Fibroblast of skin of scalp (primary cell): ENCODE results near the gene CNPY3. TPM values are rescaled to one million over a fixed set of nuclear protein-coding genes. Genes with fewer than 3 reads are reported as not detected.
"Not testable (repeated sequence)": the region's sequence is repeated elsewhere in the genome, so short reads cannot be mapped to it uniquely, and the experiment has no call there.

Experiments used
- DNase-seq: peaks from one replicate; pipeline ENCODE4 v3.0.0-alpha.2; 2013
- polyA plus RNA-seq, 2 experiments: library from polyadenylated mRNA; unstranded; fragments of 120-200 nt; gene quantifications; one replicate each; pipeline ENCODE4 v1.2.1, GENCODE V29; 2013; ENCODE audit not compliant: insufficient read length in 2 of 2

Gene CNPY3
- 40.2 TPM for polyA plus RNA-seq (2013, experiment 1 of 2; ENCODE audit: insufficient read length)
- 36.5 TPM for polyA plus RNA-seq (2013, experiment 2 of 2; ENCODE audit: insufficient read length)

- DNase-seq = peak; percentile 97
Measured at GRCh38 chr6:42928986-42929820, at the start of gene CNPY3. CNPY3 (plus strand) TSS chr6:42929480; CDS start chr6:42929571, 91 bp downstream.

GRCh38 chr6:42880240-42880817 is 49.0 kb upstream of the CNPY3 start:
- DNase-seq = not testable (repeated sequence)

- not testable (repeated sequence) for DNase-seq
Measured at GRCh38 chr6:42880871-42881270, 48.4 kb upstream of the CNPY3 start.

- DNase-seq = no peak
Measured at GRCh38 chr6:42885702-42886101, 43.6 kb upstream of the CNPY3 start.

GRCh38 chr6:42888201-42888600 is 41.1 kb upstream of the CNPY3 start:
- DNase-seq = not testable (repeated sequence)

- no peak for DNase-seq
Measured at GRCh38 chr6:42889815-42890214, 39.5 kb upstream of the CNPY3 start.

- peak; percentile 98 for DNase-seq
Measured at GRCh38 chr6:42890311-42891198, 38.7 kb upstream of the CNPY3 start.

GRCh38 chr6:42891199-42891722 is 38.0 kb upstream of the CNPY3 start:
- DNase-seq = no peak

GRCh38 chr6:42894041-42894828 is 35.0 kb upstream of the CNPY3 start:
- DNase-seq = not testable (repeated sequence)

- no peak for DNase-seq
Measured at GRCh38 chr6:42896178-42896719, 33.0 kb upstream of the CNPY3 start.

GRCh38 chr6:42898891-42899361 is 30.4 kb upstream of the CNPY3 start:
- peak; percentile 69 for DNase-seq

- DNase-seq = no peak
Measured at GRCh38 chr6:42899871-42900270, 29.4 kb upstream of the CNPY3 start.

GRCh38 chr6:42901538-42901957 is 27.7 kb upstream of the CNPY3 start:
- peak; percentile 84 for DNase-seq

- DNase-seq = not testable (repeated sequence)
Measured at GRCh38 chr6:42902429-42903263, 26.6 kb upstream of the CNPY3 start.

GRCh38 chr6:42904467-42904866 is 24.8 kb upstream of the CNPY3 start:
- no peak for DNase-seq

GRCh38 chr6:42907336-42907735 is 21.9 kb upstream of the CNPY3 start:
- no peak for DNase-seq

GRCh38 chr6:42909835-42910234 is 19.4 kb upstream of the CNPY3 start:
- DNase-seq = no peak

GRCh38 chr6:42911171-42912021 is 17.9 kb upstream of the CNPY3 start:
- no peak for DNase-seq

GRCh38 chr6:42914546-42914945 is 14.7 kb upstream of the CNPY3 start:
- no peak for DNase-seq
